ENCODE results near the gene C11orf52.

DNA sequence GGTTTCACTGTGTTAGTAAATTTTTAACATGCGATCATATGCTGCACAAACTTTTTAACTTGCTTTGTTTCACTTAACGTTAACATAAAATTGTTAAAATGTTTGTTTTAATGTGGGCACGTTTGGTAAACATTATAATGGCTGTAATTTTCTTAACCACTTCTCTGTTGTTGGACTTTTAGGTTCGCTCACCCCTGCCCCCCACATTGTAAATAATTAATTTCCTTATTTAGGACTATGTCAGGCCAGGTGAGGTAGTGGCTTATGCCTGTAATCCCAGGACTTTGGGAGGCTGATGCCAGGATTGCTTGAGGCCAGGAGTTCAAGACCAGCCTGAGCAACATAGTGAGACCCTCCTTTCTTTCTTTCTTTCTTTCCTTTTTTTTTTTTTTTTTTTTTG lies 11.8 kb downstream of the C11orf52 start:
- TF ChIP-seq EGR1 (IDR thresholded peaks at IDR 0.05; ENCODE audit: low read depth in 2 of 2), result no peak
- no peak for TF ChIP-seq FOXA1 (IDR thresholded peaks at IDR 0.05)
- TF ChIP-seq, protein P1, sequence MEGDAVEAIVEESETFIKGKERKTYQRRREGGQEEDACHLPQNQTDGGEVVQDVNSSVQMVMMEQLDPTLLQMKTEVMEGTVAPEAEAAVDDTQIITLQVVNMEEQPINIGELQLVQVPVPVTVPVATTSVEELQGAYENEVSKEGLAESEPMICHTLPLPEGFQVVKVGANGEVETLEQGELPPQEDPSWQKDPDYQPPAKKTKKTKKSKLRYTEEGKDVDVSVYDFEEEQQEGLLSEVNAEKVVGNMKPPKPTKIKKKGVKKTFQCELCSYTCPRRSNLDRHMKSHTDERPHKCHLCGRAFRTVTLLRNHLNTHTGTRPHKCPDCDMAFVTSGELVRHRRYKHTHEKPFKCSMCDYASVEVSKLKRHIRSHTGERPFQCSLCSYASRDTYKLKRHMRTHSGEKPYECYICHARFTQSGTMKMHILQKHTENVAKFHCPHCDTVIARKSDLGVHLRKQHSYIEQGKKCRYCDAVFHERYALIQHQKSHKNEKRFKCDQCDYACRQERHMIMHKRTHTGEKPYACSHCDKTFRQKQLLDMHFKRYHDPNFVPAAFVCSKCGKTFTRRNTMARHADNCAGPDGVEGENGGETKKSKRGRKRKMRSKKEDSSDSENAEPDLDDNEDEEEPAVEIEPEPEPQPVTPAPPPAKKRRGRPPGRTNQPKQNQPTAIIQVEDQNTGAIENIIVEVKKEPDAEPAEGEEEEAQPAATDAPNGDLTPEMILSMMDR (IDR thresholded peaks at IDR 0.05; ENCODE audit: low read depth, low read length, missing input control), result no peak
- TF ChIP-seq, protein P2, sequence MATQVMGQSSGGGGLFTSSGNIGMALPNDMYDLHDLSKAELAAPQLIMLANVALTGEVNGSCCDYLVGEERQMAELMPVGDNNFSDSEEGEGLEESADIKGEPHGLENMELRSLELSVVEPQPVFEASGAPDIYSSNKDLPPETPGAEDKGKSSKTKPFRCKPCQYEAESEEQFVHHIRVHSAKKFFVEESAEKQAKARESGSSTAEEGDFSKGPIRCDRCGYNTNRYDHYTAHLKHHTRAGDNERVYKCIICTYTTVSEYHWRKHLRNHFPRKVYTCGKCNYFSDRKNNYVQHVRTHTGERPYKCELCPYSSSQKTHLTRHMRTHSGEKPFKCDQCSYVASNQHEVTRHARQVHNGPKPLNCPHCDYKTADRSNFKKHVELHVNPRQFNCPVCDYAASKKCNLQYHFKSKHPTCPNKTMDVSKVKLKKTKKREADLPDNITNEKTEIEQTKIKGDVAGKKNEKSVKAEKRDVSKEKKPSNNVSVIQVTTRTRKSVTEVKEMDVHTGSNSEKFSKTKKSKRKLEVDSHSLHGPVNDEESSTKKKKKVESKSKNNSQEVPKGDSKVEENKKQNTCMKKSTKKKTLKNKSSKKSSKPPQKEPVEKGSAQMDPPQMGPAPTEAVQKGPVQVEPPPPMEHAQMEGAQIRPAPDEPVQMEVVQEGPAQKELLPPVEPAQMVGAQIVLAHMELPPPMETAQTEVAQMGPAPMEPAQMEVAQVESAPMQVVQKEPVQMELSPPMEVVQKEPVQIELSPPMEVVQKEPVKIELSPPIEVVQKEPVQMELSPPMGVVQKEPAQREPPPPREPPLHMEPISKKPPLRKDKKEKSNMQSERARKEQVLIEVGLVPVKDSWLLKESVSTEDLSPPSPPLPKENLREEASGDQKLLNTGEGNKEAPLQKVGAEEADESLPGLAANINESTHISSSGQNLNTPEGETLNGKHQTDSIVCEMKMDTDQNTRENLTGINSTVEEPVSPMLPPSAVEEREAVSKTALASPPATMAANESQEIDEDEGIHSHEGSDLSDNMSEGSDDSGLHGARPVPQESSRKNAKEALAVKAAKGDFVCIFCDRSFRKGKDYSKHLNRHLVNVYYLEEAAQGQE (IDR thresholded peaks at IDR 0.05), result no peak
- no peak for TF ChIP-seq FOXA2 (IDR thresholded peaks at IDR 0.05)
- TF ChIP-seq, protein P3, sequence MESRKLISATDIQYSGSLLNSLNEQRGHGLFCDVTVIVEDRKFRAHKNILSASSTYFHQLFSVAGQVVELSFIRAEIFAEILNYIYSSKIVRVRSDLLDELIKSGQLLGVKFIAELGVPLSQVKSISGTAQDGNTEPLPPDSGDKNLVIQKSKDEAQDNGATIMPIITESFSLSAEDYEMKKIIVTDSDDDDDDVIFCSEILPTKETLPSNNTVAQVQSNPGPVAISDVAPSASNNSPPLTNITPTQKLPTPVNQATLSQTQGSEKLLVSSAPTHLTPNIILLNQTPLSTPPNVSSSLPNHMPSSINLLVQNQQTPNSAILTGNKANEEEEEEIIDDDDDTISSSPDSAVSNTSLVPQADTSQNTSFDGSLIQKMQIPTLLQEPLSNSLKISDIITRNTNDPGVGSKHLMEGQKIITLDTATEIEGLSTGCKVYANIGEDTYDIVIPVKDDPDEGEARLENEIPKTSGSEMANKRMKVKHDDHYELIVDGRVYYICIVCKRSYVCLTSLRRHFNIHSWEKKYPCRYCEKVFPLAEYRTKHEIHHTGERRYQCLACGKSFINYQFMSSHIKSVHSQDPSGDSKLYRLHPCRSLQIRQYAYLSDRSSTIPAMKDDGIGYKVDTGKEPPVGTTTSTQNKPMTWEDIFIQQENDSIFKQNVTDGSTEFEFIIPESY (IDR thresholded peaks at IDR 0.05), result no peak
- TF ChIP-seq TAF1 (conservative IDR thresholded peaks at IDR 0.05), result no peak
- no peak for TF ChIP-seq RAD21 (IDR thresholded peaks at IDR 0.05)
- peak; percentile 74 for TF ChIP-seq SP1 (IDR thresholded peaks at IDR 0.05)
- TF ChIP-seq, protein P4, sequence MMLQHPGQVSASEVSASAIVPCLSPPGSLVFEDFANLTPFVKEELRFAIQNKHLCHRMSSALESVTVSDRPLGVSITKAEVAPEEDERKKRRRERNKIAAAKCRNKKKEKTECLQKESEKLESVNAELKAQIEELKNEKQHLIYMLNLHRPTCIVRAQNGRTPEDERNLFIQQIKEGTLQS (IDR thresholded peaks at IDR 0.05), result no peak
- no peak for TF ChIP-seq GABPA (IDR thresholded peaks at IDR 0.05 in 1 of 2, conservative IDR thresholded peaks at IDR 0.05 in 1 of 2)
- TF ChIP-seq, protein P5, sequence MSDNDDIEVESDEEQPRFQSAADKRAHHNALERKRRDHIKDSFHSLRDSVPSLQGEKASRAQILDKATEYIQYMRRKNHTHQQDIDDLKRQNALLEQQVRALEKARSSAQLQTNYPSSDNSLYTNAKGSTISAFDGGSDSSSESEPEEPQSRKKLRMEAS (IDR thresholded peaks at IDR 0.05), result no peak
